Measurements from ENCODE around the gene BLOC1S1. TPM values are rescaled to one million over a fixed set of nuclear protein-coding genes. Genes with fewer than 3 reads are reported as not detected.

The BLOC1S1 gene
- total RNA-seq (ENCODE audit: low replicate concordance) = 82.0 and 115 TPM in 2 replicates

DNA sequence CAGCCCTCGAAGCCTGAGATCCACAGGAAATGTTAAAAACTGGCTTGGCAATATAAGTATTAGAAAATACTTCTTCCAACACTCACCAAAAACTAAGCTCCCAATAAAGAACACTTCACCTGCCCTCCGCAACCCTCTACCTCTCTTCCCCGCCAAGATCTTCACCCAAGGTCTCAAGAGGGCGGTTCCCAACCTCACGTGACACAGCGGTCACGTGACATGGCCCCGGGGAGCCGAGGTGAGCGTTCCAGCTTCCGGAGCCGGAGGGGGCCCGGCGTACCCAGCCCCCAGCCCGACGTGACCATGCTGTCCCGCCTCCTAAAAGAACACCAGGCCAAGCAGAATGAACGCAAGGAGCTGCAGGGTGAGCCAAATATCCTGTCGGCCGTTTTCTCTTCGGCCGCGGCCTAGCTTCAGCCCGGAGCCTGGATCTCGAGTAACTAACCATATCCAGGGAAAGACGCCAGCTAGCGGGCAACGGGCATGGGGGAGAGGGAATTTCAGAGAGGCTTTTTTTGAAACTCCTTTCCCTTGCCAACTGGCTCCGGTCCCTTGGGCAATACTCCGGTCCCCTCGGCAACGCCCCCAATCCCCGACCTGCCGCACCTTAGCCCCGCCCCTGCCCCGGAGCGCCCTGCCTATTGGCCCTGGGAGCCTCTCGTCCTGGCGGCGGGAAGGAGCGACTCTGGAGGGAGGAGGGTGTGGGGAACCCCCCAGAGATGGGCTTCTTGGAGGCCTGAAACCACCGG lies at the start of gene BLOC1S1:
BLOC1S1 (plus strand) TSS at position 214 of the 749 bp plus-strand sequence; CDS start at position 220, 6 bp downstream.

DNA sequence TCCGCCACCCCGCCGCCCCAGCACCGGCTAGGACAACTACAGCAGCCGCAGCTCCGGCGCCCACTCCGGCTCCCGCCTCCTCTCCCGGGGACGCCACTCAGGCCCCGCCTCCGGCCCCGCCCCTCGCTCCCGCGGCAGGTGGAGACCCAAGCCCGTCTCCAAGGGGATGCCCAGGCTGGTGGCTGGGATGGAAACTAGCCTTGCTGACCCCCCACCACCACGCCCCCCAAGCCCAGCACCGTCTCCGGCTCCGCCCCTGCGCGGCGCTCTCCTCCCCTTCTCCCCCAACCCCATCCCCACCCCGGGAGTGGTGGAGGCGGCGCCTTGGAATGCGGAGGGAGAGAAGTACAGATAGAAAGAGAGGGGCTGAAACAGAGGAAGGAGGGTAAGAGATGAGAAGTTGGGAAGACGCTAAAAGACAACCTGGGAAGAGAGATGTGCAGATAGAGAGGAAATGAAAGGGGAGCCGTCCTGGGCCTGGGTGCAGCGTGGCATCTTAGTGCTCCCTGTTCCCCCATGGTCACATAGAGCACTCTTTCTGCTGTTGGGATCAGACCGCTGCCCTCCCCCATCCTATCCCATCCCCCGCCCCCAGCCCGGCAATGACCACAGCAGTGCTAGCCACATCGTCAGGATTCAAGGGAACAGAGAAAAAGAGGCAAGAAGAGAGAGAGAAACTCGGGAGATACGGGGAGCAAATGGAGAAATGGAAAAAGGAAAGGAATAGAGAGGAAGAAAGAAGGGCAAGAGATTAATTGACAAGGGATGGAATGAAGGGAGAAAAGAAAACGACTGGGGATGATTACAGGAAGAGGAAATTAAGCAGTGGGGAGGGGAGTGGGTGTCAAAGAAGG lies 7.8 kb upstream of the BLOC1S1 start, which contains the start of gene ITGA7:
ITGA7 (minus strand) TSS at position 64 of the 854 bp plus-strand sequence. CDS start 222 bp downstream, outside the sequence.

DNA sequence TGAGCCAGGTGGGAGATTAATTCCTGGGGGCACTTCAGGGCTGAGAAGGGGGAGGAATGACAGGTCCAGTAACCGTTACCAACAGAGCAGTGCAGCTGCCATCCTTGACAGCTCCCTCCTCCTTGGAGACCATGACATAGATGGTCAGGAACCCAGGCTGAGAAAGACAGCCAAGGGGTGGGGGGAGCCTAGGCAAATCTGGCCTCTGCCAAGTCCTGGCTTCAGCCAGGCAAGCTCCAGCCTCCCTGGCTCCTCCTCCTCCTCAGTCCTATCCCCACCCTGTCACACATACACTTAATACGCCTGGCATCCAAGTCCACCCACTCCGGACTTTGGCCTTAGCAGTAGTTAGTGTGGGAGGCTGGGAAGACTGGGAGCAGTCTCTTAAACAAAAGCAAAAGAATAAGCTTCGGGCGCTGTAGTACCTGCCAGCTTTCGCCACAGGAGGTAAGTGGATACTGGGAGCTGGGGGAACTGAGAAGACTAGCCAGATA lies 4.3 kb downstream of the BLOC1S1 start, which contains the start of gene RDH5:
RDH5 (plus strand) TSS at position 323 of the 494 bp plus-strand sequence. CDS start 792 bp downstream, outside the sequence.

DNA sequence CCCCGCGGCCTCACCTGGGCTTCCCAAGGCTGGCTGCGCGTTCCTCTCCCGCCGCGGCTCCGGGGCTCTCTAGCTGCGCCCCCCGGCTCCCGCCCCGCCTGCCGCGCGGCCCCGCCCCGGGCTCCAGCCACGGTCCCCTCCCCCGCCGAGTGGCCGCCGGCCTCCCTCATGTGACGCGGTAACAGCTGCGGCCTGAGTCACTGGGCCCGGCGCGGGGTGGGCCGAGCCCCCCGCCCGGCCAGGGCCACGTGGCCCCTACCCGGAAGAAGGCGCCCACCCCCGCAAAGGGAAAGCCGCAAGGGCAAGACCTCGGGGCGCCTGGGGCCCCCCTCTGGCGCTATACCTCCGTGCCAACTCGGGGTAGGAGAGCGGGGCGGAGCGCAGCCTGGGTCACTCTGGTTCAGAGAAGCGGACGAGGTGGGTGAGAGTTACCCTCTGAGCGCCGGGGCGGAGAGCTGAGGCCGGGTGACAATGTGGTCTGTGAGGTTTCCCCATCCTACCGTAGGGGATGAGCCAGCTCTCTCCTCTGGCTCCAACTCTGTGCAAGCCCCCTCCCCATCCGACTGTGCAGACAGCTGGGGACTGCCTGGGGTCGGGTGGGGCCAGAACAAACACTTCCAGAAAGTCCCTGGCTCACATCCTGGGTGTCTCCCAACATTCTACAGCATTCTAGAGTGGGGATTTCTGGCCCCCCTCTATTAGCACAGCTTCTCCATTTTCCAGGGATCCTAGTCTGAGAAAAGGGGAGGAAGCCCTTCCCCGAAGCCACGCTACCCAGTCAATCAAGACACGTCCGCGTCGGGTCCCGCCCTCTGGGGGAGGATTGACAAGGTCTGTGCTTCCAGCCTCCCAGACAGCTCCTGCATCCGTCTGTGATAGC lies 13.3 kb downstream of the BLOC1S1 start, which contains the start of gene CD63:
CD63 (minus strand) TSS at position 71 of the 880 bp plus-strand sequence. CDS start 668 bp downstream, outside the sequence.

DNA sequence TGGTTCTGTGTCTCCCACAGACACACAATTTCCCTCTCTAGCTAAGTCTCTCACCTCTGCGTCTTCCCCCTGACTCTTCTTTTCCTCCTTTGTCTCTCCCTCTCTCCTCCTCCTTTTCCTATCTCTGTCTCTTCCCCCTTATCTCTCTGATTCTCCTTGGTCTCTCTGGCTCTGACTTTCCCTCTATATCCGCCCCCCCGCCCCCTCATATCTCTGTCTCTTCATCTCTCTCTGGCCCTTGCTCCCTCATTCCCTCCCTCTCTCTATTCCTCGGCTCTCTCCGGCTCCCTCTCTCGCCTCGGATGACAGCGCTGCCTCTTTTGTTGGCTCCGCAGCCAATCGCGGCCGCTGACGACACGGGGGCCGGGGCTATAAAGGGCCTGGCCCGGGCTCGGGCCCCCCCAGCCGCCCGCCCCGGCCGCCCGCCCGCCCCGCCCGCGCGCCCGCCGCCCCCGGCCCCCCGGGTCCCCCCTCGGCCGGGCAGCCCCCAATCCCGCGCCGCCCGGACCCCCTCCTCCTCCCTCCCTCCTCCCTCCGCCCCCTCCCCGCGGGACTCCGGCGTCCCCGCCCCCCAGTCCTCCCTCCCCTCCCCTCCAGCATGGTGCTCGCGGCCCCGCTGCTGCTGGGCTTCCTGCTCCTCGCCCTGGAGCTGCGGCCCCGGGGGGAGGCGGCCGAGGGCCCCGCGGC lies 27.0 kb downstream of the BLOC1S1 start, which contains the start of gene GDF11:
GDF11 (plus strand) TSS at position 404 of the 687 bp plus-strand sequence; CDS start at position 599, 195 bp downstream.

Other genes with a start within 250 kb of the BLOC1S1 start
- gene OR6C70, start 245.9 kb upstream of the BLOC1S1 start, total RNA-seq (ENCODE audit: low replicate concordance) = not detected in 2 replicates
- not detected in 2 replicates for gene OR6C68, start 223.7 kb upstream of the BLOC1S1 start, total RNA-seq (ENCODE audit: low replicate concordance)
- not detected in 2 replicates for gene OR6C4, start 166.4 kb upstream of the BLOC1S1 start, total RNA-seq (ENCODE audit: low replicate concordance)
- gene OR2AP1, start 143.6 kb upstream of the BLOC1S1 start, total RNA-seq (ENCODE audit: low replicate concordance) = not detected in 2 replicates
- not detected in 2 replicates for gene OR10P1, start 79.2 kb upstream of the BLOC1S1 start, total RNA-seq (ENCODE audit: low replicate concordance)
- 3.8 and 72.7 TPM in 2 replicates for gene ITGA7, start 8.1 kb upstream of the BLOC1S1 start, total RNA-seq (ENCODE audit: low replicate concordance)
- 3.8 and 65.1 TPM in 2 replicates for gene RDH5, start 4.3 kb downstream of the BLOC1S1 start, total RNA-seq (ENCODE audit: low replicate concordance)
- 2,585 and 6,003 TPM in 2 replicates for gene CD63, start 13.0 kb downstream of the BLOC1S1 start, total RNA-seq (ENCODE audit: low replicate concordance)
- gene GDF11, start 27.1 kb downstream of the BLOC1S1 start, total RNA-seq (ENCODE audit: low replicate concordance) = 2.7 and 3.3 TPM in 2 replicates
- gene SARNP, start 101.7 kb downstream of the BLOC1S1 start, total RNA-seq (ENCODE audit: low replicate concordance) = 32.2 and 105 TPM in 2 replicates
- 31.8 and 41.1 TPM in 2 replicates for gene ORMDL2, start 102.0 kb downstream of the BLOC1S1 start, total RNA-seq (ENCODE audit: low replicate concordance)
- 46.2 and 60.6 TPM in 2 replicates for gene DNAJC14, start 113.5 kb downstream of the BLOC1S1 start, total RNA-seq (ENCODE audit: low replicate concordance)
- gene MMP19, start 126.9 kb downstream of the BLOC1S1 start, total RNA-seq (ENCODE audit: low replicate concordance) = 4.0 and 12.0 TPM in 2 replicates
- gene PYM1, start 211.8 kb downstream of the BLOC1S1 start, total RNA-seq (ENCODE audit: low replicate concordance) = 17.1 and 37.1 TPM in 2 replicates
- gene DGKA, start 215.1 kb downstream of the BLOC1S1 start, total RNA-seq (ENCODE audit: low replicate concordance) = 34.4 and 52.2 TPM in 2 replicates
- 0.23 and 0.90 TPM in 2 replicates for gene PMEL, start 250.0 kb downstream of the BLOC1S1 start, total RNA-seq (ENCODE audit: low replicate concordance)